H1 (cell line): ENCODE measurements around the gene CCDC78. TPM values are rescaled to one million over a fixed set of nuclear protein-coding genes. Genes with fewer than 3 reads are reported as not detected.

Source experiments
- BACH1 ChIP-seq: IDR thresholded peaks from 2 replicates; pipeline ENCODE4 v1.6.1; 2012; ENCODE audit warnings: low read length, improper control_type of control experiment
- CEBPB ChIP-seq: IDR thresholded peaks from 2 replicates; pipeline ENCODE4 v1.6.1; 2012; ENCODE audit warnings: low read depth, low read length
- CHD2 ChIP-seq: IDR thresholded peaks from 2 replicates; pipeline ENCODE4 v1.6.1; 2012; ENCODE audit warnings: low read length, improper control_type of control experiment
- HDAC2 ChIP-seq, 2 experiments: fragments of 300-600 bp in 1 of 2; sonication (generic) in 1 of 2; IDR thresholded peaks; 2 replicates each; pipeline ENCODE4 v1.6.1; 2011 to 2012; ENCODE audit warnings: low read depth in 2 of 2, low read length in 2 of 2, mild to moderate bottlenecking in 2 of 2, moderate library complexity in 2 of 2, borderline replicate concordance in 1 of 2, inconsistent platforms in 1 of 2
- NANOG ChIP-seq: IDR thresholded peaks from 2 replicates; pipeline ENCODE4 v1.6.1; 2011; ENCODE audit warnings: low read length, low read depth, mild to moderate bottlenecking, inconsistent platforms; ENCODE audit not compliant: insufficient read depth, poor library complexity, severe bottlenecking
- POLR2AphosphoS5 ChIP-seq: IDR thresholded peaks from 2 replicates; pipeline ENCODE4 v1.6.1; 2011; ENCODE audit warnings: low read depth, low read length
- RFX5 ChIP-seq: IDR thresholded peaks from 2 replicates; pipeline ENCODE4 v1.6.1; 2011; ENCODE audit warnings: low read depth, low read length, improper control_type of control experiment, borderline replicate concordance
- SRF ChIP-seq: IDR thresholded peaks from 2 replicates; pipeline ENCODE4 v1.6.1; 2011; ENCODE audit warnings: mild to moderate bottlenecking, low read depth, low read length, moderate library complexity
- polyA plus RNA-seq, 7 experiments: library from polyadenylated mRNA; depleted of rRNA in 3 of 7; stranded (reverse) in 5 of 7; unstranded in 2 of 7; fragments of >200 nt in 5 of 7; fragments of 200-250 nt in 2 of 7; gene quantifications; 1 replicate in 5 of 7; 2 replicates in 1 of 7; 4 replicates in 1 of 7; pipeline versions ENCODE4 v1.2.1 to v1.2.3, GENCODE V29; 2011 to 2013; ENCODE audit warnings: missing spikeins in 2 of 7, mixed read lengths in 2 of 7
- total RNA-seq: library from RNA; stranded (reverse); fragmentation: NEBNext Ultra II Directional; extraction: Animal tissue kit (Norgen Biotek cat#: 25700); gene quantifications from 2 replicates; pipeline ENCODE4 v1.2.1, GENCODE V29; 2021
- TF ChIP-seq, protein P1 (sequence below): IDR thresholded peaks from 2 replicates; pipeline ENCODE4 v1.6.1; 2012; ENCODE audit warnings: inconsistent platforms
- TF ChIP-seq, protein P2 (sequence below): IDR thresholded peaks from 2 replicates; pipeline ENCODE4 v1.6.1; 2011; ENCODE audit warnings: low read length, improper control_type of control experiment

Gene CCDC78
- total and polyA plus RNA-seq, 2 of the 8 experiments (the other 6 are each of a cell fraction or from before 2014, with no cell fraction given), result 7.1 to 8.5 TPM

DNA sequence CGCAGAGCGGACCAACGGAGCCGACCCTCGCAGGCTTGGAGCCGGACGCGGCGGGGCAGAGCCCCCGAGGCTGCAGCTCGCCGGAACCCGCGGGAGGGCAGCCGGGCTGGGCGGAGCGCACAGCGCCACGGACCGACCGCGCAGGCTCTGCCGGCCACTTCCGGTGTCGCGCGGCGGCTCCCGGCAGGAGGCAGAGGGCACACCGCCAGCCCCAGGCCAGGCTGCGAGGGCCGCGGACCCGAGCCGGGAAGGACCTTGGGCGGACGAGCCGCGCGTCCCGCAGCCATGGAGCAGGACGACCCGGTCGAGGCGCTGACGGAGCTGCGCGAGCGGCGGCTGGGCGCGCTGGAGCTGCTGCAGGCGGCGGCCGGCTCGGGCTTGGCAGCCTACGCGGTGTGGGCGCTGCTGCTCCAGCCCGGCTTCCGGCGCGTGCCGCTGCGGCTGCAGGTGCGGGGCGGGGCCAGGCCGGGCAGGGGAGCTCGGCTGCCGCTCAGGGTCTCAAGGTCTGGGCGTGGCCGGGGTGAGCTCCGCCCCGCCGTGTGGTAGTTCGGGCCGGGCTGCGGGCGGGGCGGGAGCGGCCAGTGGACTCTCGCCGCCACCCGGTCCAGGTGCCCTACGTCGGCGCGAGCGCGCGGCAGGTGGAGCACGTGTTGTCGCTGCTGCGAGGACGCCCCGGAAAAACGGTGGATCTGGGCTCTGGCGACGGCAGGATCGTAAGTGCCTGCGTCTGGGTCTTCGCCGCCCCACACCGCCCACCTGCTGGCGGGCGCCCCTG is 5.1 kb downstream of the CCDC78 start, which contains the start of gene ANTKMT (continued):
- TF ChIP-seq, protein P1, sequence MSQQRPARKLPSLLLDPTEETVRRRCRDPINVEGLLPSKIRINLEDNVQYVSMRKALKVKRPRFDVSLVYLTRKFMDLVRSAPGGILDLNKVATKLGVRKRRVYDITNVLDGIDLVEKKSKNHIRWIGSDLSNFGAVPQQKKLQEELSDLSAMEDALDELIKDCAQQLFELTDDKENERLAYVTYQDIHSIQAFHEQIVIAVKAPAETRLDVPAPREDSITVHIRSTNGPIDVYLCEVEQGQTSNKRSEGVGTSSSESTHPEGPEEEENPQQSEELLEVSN, result peak; percentile 100
- no peak for TF ChIP-seq RFX5
- TF ChIP-seq CHD2, result no peak
- no peak for TF ChIP-seq NANOG
- TF ChIP-seq, protein P2, sequence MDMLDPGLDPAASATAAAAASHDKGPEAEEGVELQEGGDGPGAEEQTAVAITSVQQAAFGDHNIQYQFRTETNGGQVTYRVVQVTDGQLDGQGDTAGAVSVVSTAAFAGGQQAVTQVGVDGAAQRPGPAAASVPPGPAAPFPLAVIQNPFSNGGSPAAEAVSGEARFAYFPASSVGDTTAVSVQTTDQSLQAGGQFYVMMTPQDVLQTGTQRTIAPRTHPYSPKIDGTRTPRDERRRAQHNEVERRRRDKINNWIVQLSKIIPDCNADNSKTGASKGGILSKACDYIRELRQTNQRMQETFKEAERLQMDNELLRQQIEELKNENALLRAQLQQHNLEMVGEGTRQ, result no peak
- TF ChIP-seq SRF, result no peak
- no peak for TF ChIP-seq CEBPB
- TF ChIP-seq HDAC2 (IDR thresholded peaks at IDR 0.05; ENCODE audit: borderline replicate concordance in 1 of 2, low read depth in 2 of 2, low read length in 2 of 2), result no peak
- no peak for TF ChIP-seq BACH1
- peak; percentile 82 for TF ChIP-seq POLR2AphosphoS5
